Fibroblast of skin of left quadriceps (primary cell): ENCODE measurements around the gene KCNQ1OT1.

Experiments
- DNase-seq, 2 experiments: peaks; one replicate each; pipeline ENCODE4 v3.0.0-alpha.2; 2013; ENCODE audit warnings: low read depth in 2 of 2

The KCNQ1OT1 gene

DNA sequence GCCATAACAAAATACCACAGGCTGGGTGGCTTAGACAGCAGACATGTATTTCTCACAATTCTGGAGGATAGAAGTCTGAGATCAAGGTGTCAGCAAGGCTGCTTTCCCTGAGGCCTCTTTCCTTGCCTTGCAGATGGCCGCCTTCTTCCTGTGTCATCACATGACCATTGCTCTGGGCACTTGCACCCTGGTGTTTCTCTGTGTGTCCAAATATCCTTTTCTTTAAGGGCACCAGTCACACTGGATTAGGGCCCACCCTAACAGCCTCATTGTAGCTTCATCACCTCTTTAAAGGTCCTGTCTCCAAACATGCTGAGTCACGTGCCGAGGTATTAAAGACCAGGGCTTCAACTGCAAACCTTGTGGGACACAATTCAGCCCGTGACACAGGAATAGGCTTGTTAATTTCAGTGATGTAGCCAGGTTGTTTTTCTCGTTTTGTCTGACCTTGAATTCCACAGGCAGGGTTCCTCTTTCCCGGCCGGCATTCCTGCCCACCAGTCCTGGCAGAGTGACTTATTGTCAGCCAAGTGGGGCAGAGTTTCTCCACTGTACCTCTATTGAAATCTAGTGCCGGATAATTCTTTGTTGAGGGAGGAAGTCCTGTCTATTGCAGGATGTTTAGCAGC, 100.1 kb downstream of the KCNQ1OT1 start:
- no peak for DNase-seq

DNA sequence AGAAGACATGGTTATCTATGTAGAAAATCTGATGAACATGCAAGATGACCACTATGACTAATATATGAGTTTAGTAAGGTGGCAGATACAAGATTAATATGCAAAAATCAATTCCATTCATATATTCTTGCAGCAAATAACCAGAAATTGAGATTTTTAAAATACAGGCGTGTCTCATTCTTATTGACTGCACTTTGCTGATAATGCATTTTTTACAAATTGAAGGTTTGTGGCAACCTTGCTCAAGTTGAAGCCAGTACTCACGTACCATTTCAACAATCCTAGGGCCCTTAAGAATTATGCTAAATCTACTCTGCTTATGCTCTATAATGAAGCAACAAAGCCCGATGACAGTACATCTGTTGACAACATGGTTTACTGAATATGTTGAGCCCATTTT, 104.6 kb downstream of the KCNQ1OT1 start:
- DNase-seq, result no peak

DNA sequence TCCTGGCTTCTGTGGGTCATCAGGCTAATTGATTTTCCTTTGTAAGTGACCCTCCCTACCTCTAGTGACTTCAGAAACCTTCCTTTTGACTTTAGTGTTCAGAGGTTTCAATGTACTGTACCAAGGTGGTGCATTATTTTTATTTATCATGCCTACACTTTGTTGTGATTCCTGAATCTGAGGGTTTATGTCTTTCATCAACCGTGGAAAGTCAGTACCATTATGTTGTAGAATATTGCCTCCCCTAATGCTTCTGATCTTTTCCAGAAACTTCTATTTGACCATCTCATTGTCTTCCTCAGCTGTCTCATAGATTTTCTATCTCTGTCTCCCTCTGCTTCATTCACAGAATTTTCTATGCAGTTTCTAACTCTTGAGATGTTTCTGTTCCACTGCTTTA, 105.5 kb downstream of the KCNQ1OT1 start:
- no peak for DNase-seq

- DNase-seq, result no peak
These were observed 106.3 kb downstream of the KCNQ1OT1 start for GRCh38 chr11:2593393-2593950.

- no peak for DNase-seq
These were observed 107.0 kb downstream of the KCNQ1OT1 start for GRCh38 chr11:2592559-2593392.

DNA sequence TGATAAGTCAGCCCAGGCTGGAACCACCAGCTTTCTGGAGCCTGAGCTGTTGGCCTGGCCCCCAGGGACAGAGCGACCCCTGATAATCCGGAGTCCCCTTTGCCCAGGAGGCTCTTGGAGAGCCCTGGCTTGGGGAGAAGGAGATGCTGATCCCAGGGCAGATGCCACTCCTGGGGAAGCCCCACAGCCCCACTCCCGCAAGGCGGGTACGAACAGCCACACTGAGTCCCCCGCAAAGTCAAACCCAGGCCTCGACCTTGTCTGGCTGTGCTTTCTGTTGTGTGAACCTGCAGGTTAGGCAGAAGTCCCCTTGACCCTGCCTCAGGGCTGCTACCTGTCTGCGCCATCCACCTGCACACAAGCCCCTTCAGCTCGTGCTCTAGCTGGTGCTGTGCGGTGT, 108.0 kb downstream of the KCNQ1OT1 start:
- DNase-seq, result no peak

DNA sequence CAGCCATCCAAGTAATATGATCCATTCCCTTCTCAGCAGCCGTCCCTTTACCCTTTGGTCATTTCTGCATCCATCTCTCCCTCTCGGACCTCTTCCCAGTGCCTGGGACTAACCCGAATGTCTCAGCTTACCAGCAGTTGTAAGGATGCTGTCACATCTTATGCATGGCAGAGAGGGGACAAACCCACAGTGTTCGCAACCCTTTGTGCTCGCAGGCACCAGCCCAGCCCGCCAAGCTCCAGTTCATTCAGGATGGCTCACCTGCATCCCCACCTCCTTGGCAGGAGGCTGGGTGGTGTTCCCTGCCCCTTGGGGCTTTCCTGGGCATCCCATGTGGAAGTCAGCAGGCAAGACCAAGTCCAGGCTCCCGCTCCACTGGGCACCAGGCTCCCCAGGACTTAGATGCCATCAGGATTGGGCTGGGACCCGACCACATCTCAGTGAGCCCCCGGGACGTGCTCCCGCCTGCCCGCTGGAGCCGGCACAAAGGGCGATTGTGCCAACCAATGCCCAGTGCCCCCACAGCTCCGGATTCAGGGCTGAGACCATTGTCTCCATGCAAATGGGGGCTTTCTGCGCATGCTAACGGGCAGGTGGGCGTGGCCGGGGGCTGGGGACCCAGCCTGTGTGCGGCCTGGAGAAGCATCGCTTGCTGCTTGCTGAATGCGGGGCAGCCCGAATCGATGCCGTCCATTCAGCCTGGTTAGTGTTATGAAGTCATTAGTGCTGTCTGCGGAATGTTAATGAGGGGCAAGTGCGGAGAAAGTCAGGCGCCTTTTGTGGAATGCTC, 108.6 kb downstream of the KCNQ1OT1 start:
- no peak for DNase-seq

GRCh38 chr11:2590131-2590964, 109.4 kb downstream of the KCNQ1OT1 start:
- DNase-seq, result no peak

- DNase-seq, result no peak
These were observed 110.3 kb downstream of the KCNQ1OT1 start for GRCh38 chr11:2589538-2589934.

DNA sequence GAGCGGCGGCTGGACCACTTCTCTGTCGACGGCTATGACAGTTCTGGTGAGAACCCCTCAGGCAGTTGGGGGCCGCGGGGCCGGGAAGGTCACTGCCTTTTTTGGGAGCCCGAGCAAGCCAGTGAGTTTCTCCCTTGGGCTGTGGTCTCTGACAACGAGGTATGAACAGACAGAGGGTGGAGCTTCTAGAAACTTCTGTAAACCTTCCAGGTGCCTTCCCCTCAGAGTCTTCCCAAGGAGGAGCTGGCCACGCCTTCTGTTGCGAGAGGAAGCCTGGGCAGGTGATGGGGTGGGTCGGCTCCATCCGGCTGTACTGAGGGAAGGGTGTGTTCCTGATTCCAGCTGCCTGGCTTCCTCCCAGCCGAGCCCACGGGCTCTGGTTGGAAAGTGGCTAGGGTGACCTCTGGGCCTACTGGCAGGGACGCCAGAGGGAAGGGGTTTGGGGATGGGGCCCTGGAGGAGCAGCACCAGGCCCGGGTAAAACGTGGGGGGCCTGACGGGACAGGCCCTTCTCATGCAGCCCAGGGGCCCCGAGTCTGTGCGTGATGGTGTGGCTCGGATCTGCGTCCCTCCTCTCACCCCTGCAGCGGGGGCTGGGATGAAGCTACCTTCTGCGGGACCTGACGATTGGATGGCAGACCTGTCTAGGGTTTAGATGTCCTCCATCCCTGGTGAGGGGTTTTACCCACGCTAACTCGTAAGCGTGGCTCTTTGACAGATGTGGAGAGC, 110.8 kb downstream of the KCNQ1OT1 start:
- no peak for DNase-seq

DNA sequence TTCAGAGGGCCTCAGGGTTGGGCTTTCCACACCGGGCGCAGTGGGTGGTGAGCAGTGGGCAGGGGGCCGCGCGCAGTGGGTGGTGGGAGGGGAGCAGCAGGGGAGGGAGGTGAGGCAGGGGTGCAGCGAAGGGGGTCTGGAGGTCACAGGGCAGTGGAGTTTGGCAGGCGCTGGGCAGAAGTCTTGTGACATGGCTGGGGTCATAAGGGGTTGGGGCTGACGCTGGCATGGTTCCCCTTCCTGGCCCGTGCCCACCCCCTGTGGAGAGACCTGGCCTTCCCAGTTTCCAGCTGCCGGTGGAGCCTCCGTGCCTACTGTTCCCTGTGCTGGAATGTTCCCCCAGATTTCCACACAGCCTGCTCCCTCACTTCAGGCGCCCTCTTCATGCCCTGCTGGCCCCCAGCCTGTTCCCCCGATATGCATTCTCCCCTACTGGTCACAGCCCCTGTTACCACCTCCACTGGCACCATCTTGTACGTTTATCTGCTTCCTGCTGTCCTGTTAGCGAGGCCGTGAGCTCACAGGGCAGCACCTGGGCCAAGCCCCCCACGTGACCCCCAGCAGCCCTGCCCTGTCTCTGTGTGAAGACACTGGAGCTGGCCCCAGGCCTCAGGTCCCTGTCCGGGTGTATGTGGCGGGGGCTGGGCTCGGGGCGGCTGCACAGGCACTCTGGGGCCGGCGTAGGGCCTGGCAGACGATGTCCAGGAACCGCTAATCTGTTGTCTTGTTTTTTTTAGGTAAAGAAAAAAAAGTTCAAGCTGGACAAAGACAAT, 111.6 kb downstream of the KCNQ1OT1 start:
- no peak for DNase-seq

DNA sequence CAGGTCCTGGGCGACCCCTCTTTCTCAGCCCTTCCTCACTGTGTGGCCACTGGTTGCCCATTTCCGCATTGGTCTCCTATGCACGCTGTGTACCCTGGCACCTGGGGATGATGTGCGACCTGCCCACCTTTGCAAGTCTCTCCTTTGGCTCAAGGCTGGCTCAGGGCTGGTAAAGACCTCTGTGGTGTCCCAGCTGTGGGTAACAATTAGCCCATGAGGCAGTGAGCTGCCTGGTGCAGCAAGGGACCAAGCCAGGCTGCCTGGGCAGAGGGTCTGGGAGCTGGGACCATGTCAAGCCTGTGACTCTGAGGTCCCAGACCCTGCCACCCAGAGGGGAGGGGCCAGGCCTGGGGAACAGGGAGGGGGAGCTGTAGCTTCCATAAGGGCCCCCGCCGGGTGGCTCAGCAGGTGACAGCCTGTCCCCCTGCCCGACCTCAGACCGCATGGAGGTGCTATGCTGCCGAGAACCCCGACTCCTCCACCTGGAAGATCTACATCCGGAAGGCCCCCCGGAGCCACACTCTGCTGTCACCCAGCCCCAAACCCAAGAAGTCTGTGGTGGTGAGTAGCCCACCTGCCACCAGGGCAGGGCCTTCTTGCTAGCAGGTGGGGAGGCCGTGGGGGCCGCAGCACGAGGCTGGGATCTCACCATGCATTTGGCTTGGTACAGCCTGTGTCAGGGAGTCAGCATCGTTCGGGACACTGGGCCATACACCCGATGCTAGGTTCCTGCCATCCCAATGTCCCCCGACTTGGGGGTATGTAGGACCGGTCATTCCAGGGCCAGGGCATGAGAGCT, 112.5 kb downstream of the KCNQ1OT1 start:
- DNase-seq, result no peak

GRCh38 chr11:2586793-2587131, 113.0 kb downstream of the KCNQ1OT1 start:
- no peak for DNase-seq

DNA sequence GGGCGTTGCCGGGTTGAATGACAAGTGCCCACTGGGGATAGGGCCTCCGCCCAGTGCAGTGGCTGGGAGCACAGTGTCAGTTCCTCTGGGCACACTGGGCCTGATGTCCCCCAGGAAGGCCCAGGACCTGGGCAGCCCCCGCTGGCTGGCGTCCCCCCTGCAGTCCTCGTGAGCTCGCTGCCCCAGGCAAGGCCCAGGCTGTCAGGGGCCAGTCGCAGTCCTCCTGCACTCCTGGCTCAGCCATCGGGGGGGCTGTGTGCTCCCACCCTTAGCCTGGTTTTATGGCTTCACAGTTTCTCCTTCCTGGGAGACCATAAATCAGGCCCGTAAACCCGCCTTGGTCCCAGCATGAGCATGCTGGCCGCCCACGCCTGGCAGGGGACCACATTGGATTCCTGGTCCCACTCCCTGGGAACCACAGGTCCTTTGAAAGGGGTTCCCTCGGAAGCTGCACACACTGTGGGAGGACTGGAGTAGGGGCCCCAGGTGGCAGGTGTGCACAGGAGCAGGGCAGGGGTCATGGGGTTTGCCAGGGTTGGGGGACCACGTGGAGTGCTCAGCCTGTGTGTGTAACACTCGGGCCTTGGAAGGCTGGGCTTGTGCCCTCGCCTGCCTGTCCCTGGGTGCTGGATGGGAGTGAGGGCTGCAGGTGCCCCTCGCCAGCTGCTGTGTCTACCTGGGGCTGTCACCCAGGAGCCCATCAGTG, 113.6 kb downstream of the KCNQ1OT1 start:
- DNase-seq, result no peak

- DNase-seq, result no peak
These were observed 114.2 kb downstream of the KCNQ1OT1 start for GRCh38 chr11:2585566-2586086.

DNA sequence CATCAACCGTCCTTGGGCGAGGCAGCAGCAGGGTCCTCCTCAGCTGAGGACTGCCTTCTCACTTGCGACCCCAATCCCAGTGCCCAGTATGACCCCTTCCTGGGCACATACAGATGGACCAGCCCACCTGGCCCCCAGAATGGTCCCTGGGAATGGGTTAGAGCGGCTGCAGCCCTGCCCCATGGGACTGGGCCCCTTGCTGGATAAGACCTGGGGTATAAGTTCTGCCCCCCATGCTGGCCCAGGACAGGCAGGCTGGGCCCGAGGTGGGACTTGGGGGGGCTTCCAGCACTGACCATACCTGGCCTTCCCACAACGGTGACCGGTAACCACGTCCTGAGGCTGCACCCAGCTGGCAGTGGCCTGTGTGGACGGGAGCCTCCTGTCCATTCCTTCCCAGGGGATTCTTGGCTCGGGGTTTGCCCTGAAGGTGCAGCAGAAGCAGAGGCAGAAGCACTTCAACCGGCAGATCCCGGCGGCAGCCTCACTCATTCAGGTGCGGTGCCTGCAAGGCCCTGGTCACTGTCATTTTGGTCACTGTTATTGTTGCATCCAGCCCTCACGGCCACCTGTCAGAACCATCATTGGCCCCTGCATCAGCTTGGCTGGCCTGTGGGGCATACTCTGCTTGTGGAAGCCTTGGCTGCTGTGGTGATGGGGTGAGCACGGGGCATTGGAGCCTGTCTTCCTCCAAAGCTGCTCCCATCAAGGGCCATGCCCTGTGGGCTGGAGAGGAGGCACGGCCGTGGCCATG, 114.8 kb downstream of the KCNQ1OT1 start:
- DNase-seq, result no peak

DNA sequence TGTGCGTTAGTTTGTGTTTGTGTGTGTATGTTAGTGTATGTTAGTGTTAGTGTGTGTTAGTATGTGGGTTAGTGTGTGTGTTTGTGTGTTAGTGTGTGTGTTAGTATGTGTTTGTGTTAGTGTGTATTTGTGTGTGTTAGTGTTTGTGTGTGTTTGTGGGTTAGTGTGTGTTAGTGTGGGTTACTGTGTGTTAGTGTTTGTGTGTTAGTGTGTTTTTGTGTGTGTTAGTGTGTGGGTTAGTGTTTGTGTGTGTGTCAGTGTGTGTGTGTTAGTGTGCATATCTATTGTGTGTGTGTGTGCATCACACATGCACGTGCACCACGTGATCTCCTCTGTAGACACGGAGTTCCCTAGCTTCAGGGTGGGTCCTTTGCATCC, 115.4 kb downstream of the KCNQ1OT1 start:
- DNase-seq, result no peak

- no peak for DNase-seq
These were observed 116.2 kb downstream of the KCNQ1OT1 start for GRCh38 chr11:2583605-2583958.
